Measurements from ENCODE around the gene CHRNA4. TPM values are rescaled to one million over a fixed set of nuclear protein-coding genes. Genes with fewer than 3 reads are reported as not detected.
"Not testable (repeated sequence)": the region's sequence is repeated elsewhere in the genome, so short reads cannot be mapped to it uniquely, and the experiment has no call there.

CHRNA4 gene
- total and polyA plus RNA-seq, 3 donors from 2014 or later: 3.3 to 8.3 (median 7.4) TPM

- H3K9me3 ChIP-seq: no peaks in the 10 kb centered on the region
- no peak overlapping the region for H3K27ac ChIP-seq
- 86 to 89% methylated on average over 5 to 23 of the region's 23 CpGs for WGBS, 2 donors
- no peaks in the 10 kb centered on the region for H3K27me3 ChIP-seq
- TF ChIP-seq CTCF (IDR thresholded peaks at IDR 0.05) (no peak), POLR2A (IDR thresholded peaks at IDR 0.05) (no peak)
- intact Hi-C loops (cut with DNase I; ENCODE audit: low total_unique reads): loop anchor here (5.0 kb wide), 1 partner anchor 75 kb away; no protein-coding TSS in a partner anchor
- H3K4me3 ChIP-seq: no peak overlapping the region
- no peak for DNase-seq
- no peaks in the 10 kb centered on the region for H3K36me3 ChIP-seq (ENCODE audit: low read depth, missing control alignments)
- peaks cover 4% of the 10 kb centered on the region for H3K4me1 ChIP-seq
These were observed 53.5 kb downstream of the CHRNA4 start for GRCh38 chr20:63307538-63308217.

GRCh38 chr20:63306673-63307537 lies 54.2 kb downstream of the CHRNA4 start:
- no peak for DNase-seq
- H3K27me3 ChIP-seq: no peaks in the 10 kb centered on the region
- no peak overlapping the region for H3K27ac ChIP-seq
- TF ChIP-seq POLR2A (IDR thresholded peaks at IDR 0.05) (no peak), CTCF (IDR thresholded peaks at IDR 0.05) (no peak)
- WGBS, 2 donors: 84 to 91% methylated on average over 19 to 34 of the region's 35 CpGs
- no peaks in the 10 kb centered on the region for H3K36me3 ChIP-seq (ENCODE audit: low read depth, missing control alignments)
- H3K4me1 ChIP-seq: no peaks in the 10 kb centered on the region
- H3K4me3 ChIP-seq: no peak overlapping the region
- H3K9me3 ChIP-seq: no peaks in the 10 kb centered on the region
- intact Hi-C loops (cut with DNase I; ENCODE audit: low total_unique reads): loop anchor here (5.0 kb wide), 1 partner anchor 75 kb away; no protein-coding TSS in a partner anchor

- intact Hi-C loops (cut with DNase I; ENCODE audit: low total_unique reads): loop anchor here (5.0 kb wide), 1 partner anchor 76 kb away; no protein-coding TSS in a partner anchor
- H3K4me3 ChIP-seq; H3K27ac ChIP-seq; H3K9me3 ChIP-seq; DNase-seq; H3K27me3 ChIP-seq; H3K36me3 ChIP-seq (ENCODE audit: low read depth, missing control alignments); H3K4me1 ChIP-seq: not testable (repeated sequence)
- WGBS, 2 donors: 73 to 76% methylated on average over 4 to 20 of the region's 30 CpGs
These were observed 55.0 kb downstream of the CHRNA4 start for GRCh38 chr20:63305933-63306672.

GRCh38 chr20:63305393-63305792 lies 55.8 kb downstream of the CHRNA4 start:
- H3K4me3 ChIP-seq: no peak overlapping the region
- no peaks in the 10 kb centered on the region for H3K36me3 ChIP-seq (ENCODE audit: low read depth, missing control alignments)
- WGBS, 2 donors: 39 to 42% methylated on average over 4 to 8 of the region's 8 CpGs
- intact Hi-C loops (cut with DNase I; ENCODE audit: low total_unique reads): loop anchor here (5.0 kb wide), 1 partner anchor 77 kb away; no protein-coding TSS in a partner anchor
- no peak for DNase-seq
- H3K27me3 ChIP-seq: no peaks in the 10 kb centered on the region
- no peaks in the 10 kb centered on the region for H3K4me1 ChIP-seq
- no peak overlapping the region for H3K27ac ChIP-seq
- no peaks in the 10 kb centered on the region for H3K9me3 ChIP-seq
- TF ChIP-seq CTCF (IDR thresholded peaks at IDR 0.05) (no peak), POLR2A (IDR thresholded peaks at IDR 0.05) (no peak)

All from testis (tissue), 3 donors.